ENCODE data around the gene CRYBG3. TPM values are rescaled to one million over a fixed set of nuclear protein-coding genes. Genes with fewer than 3 reads are reported as not detected.

The CRYBG3 gene
- total RNA-seq, 1 donor from 2014 or later, result 18.5 TPM

- no peak overlapping the region for H3K4me3 Mint-ChIP-seq (ENCODE audit: unreplicated experiment)
- DNase-seq (ENCODE audit: low spot score), result no peak
- H3K27me3 Mint-ChIP-seq (ENCODE audit: unreplicated experiment), result no peaks in the 10 kb centered on the region
- H3K36me3 Mint-ChIP-seq (ENCODE audit: low read depth, unreplicated experiment), result peaks cover 12% of the 10 kb centered on the region
- TF ChIP-seq CTCF (IDR thresholded peaks at IDR 0.05; ENCODE audit: unreplicated experiment), result no peak
- H3K4me1 Mint-ChIP-seq (ENCODE audit: unreplicated experiment), result no peaks in the 10 kb centered on the region
- no peaks in the 10 kb centered on the region for H3K9me3 Mint-ChIP-seq (ENCODE audit: unreplicated experiment)
- no peak overlapping the region for H3K27ac Mint-ChIP-seq (ENCODE audit: unreplicated experiment)
These were observed 115.4 kb downstream of the CRYBG3 start for GRCh38 chr3:97937205-97937604.

- Mint-ChIP-seq H3K27me3 (ENCODE audit: unreplicated experiment) (no peaks in the 10 kb centered on the region), H3K4me1 (ENCODE audit: unreplicated experiment) (no peaks in the 10 kb centered on the region), H3K9me3 (ENCODE audit: unreplicated experiment) (no peaks in the 10 kb centered on the region), H3K27ac (ENCODE audit: unreplicated experiment) (no peak overlapping the region), H3K4me3 (ENCODE audit: unreplicated experiment) (peak overlapping the region; percentile 45), H3K36me3 (ENCODE audit: low read depth, unreplicated experiment) (peaks cover 16% of the 10 kb centered on the region)
- no peak for TF ChIP-seq CTCF (IDR thresholded peaks at IDR 0.05; ENCODE audit: unreplicated experiment)
- DNase-seq (ENCODE audit: low spot score), result no peak
These were observed 116.6 kb downstream of the CRYBG3 start for GRCh38 chr3:97938444-97938843.

GRCh38 chr3:97939401-97939800 lies 117.6 kb downstream of the CRYBG3 start:
- Mint-ChIP-seq H3K9me3 (ENCODE audit: unreplicated experiment) (no peaks in the 10 kb centered on the region), H3K27me3 (ENCODE audit: unreplicated experiment) (no peaks in the 10 kb centered on the region), H3K4me3 (ENCODE audit: unreplicated experiment) (no peak overlapping the region), H3K4me1 (ENCODE audit: unreplicated experiment) (no peaks in the 10 kb centered on the region), H3K36me3 (ENCODE audit: low read depth, unreplicated experiment) (peaks cover 17% of the 10 kb centered on the region), H3K27ac (ENCODE audit: unreplicated experiment) (no peak overlapping the region)
- TF ChIP-seq CTCF (IDR thresholded peaks at IDR 0.05; ENCODE audit: unreplicated experiment), result no peak
- DNase-seq (ENCODE audit: low spot score), result no peak

- Mint-ChIP-seq H3K27me3 (ENCODE audit: unreplicated experiment) (no peaks in the 10 kb centered on the region), H3K4me1 (ENCODE audit: unreplicated experiment) (no peaks in the 10 kb centered on the region), H3K9me3 (ENCODE audit: unreplicated experiment) (no peaks in the 10 kb centered on the region), H3K36me3 (ENCODE audit: low read depth, unreplicated experiment) (peaks cover 17% of the 10 kb centered on the region), H3K4me3 (ENCODE audit: unreplicated experiment) (no peak overlapping the region), H3K27ac (ENCODE audit: unreplicated experiment) (no peak overlapping the region)
- TF ChIP-seq CTCF (IDR thresholded peaks at IDR 0.05; ENCODE audit: unreplicated experiment), result no peak
- DNase-seq (ENCODE audit: low spot score), result no peak
These were observed 118.2 kb downstream of the CRYBG3 start for GRCh38 chr3:97940034-97940433.

- no peak for DNase-seq (ENCODE audit: low spot score)
- no peak overlapping the region for H3K4me3 Mint-ChIP-seq (ENCODE audit: unreplicated experiment)
- no peaks in the 10 kb centered on the region for H3K27me3 Mint-ChIP-seq (ENCODE audit: unreplicated experiment)
- H3K36me3 Mint-ChIP-seq (ENCODE audit: low read depth, unreplicated experiment), result peaks cover 10% of the 10 kb centered on the region
- H3K4me1 Mint-ChIP-seq (ENCODE audit: unreplicated experiment), result no peaks in the 10 kb centered on the region
- no peaks in the 10 kb centered on the region for H3K9me3 Mint-ChIP-seq (ENCODE audit: unreplicated experiment)
- no peak for TF ChIP-seq CTCF (IDR thresholded peaks at IDR 0.05; ENCODE audit: unreplicated experiment)
- no peak overlapping the region for H3K27ac Mint-ChIP-seq (ENCODE audit: unreplicated experiment)
These were observed 121.2 kb downstream of the CRYBG3 start for GRCh38 chr3:97942801-97943546.
